Suprapubic skin (tissue), 4 donors: ENCODE data around the gene NTRK1.

Source experiments
- EP300 ChIP-seq: sonication (generic); formaldehyde crosslinking; IDR thresholded peaks from one replicate; pipeline ENCODE4 v1.6.1; 2017; ENCODE audit warnings: antibody characterized with exemption
- POLR2A ChIP-seq, 2 donors: fragments of 450-650 bp; IDR thresholded peaks; one replicate each; pipeline ENCODE4 v1.6.1; 2017; ENCODE audit warnings: antibody characterized with exemption in 2 of 2, mild to moderate bottlenecking in 2 of 2, moderate library complexity in 2 of 2
- POLR2AphosphoS5 ChIP-seq, 3 donors: sonication (generic); formaldehyde crosslinking; IDR thresholded peaks; one replicate each; pipeline ENCODE4 v1.6.1; 2017; ENCODE audit warnings: antibody characterized with exemption in 3 of 3
- TF ChIP-seq, protein P1 (sequence below), 2 donors: fragments of 200-600 bp in 1 of 2; fragments of 450-650 bp in 1 of 2; sonication (generic) in 1 of 2; IDR thresholded peaks; one replicate each; pipeline ENCODE4 v1.5.1; 2016 to 2019; ENCODE audit warnings: antibody characterized with exemption in 2 of 2, mild to moderate bottlenecking in 1 of 2, moderate library complexity in 1 of 2

DNA sequence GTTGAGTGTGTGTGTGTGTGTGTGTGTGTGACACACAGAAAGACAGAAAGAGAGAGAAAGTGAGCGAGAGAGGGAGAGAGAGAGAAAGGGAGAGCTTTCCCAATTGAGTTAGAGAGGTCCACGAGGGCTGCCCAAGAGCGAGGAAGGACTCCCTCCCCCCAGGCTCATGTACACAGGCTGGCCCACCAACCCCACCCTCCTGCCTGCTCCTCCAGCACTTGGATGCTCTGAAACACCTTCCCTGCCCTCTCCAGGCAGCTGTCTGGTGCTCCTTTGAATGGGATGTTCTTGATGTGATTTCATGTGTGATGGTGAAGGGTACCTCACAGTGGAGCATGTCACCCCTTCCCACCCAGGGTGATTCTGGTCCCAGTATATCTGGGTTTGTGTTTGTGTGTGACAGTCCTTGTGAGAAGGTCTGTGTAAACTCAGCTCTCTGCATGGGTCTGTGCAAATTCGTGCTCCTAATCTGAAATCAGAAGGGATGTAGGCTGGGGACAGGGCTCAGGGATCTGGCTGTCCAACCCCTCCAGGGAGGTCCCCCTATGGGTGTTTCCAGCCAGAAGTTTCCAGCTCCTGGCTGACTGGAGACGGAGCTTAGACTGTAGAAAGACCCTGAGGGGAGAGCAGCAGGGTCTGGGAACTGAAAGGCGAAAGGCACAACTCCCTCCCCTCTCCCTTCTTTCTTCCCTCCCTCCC lies 26.1 kb downstream of the NTRK1 start:
- TF ChIP-seq, protein P1, sequence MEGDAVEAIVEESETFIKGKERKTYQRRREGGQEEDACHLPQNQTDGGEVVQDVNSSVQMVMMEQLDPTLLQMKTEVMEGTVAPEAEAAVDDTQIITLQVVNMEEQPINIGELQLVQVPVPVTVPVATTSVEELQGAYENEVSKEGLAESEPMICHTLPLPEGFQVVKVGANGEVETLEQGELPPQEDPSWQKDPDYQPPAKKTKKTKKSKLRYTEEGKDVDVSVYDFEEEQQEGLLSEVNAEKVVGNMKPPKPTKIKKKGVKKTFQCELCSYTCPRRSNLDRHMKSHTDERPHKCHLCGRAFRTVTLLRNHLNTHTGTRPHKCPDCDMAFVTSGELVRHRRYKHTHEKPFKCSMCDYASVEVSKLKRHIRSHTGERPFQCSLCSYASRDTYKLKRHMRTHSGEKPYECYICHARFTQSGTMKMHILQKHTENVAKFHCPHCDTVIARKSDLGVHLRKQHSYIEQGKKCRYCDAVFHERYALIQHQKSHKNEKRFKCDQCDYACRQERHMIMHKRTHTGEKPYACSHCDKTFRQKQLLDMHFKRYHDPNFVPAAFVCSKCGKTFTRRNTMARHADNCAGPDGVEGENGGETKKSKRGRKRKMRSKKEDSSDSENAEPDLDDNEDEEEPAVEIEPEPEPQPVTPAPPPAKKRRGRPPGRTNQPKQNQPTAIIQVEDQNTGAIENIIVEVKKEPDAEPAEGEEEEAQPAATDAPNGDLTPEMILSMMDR (IDR thresholded peaks at IDR 0.05): no peak
- TF ChIP-seq POLR2A (IDR thresholded peaks at IDR 0.05) (no peak), POLR2AphosphoS5 (IDR thresholded peaks at IDR 0.05) (no peak), EP300 (no peak)
